ENCODE results near the gene TAOK3. TPM values are rescaled to one million over a fixed set of nuclear protein-coding genes. Genes with fewer than 3 reads are reported as not detected.

TAOK3 gene
- total RNA-seq, 2 experiments from 2014 or later: 46.0 to 47.1 TPM

GRCh38 chr12:118238888-118239287 is 133.8 kb downstream of the TAOK3 start:
- Mint-ChIP-seq H3K4me1 (ENCODE audit: low read depth) (peaks cover 5% of the 10 kb centered on the region), H3K4me3 (no peak overlapping the region), H3K9me3 (no peaks in the 10 kb centered on the region), H3K27ac (no peak overlapping the region), H3K36me3 (ENCODE audit: low read depth) (peaks cover 26% of the 10 kb centered on the region), H3K27me3 (no peaks in the 10 kb centered on the region)
- no peak for ATAC-seq
- ChIA-PET CTCF (interaction anchor here (1.1 to 1.9 kb wide), 2 partner anchors 58 to 137 kb away, joined by 3 to 5 read pairs; partner anchors contain the start of gene SUDS3), POLR2A (no interaction called here)
- intact Hi-C loops (cut with micrococcal nuclease): no loop called here
- DNase-seq: no peak
- TF ChIP-seq, protein P1, sequence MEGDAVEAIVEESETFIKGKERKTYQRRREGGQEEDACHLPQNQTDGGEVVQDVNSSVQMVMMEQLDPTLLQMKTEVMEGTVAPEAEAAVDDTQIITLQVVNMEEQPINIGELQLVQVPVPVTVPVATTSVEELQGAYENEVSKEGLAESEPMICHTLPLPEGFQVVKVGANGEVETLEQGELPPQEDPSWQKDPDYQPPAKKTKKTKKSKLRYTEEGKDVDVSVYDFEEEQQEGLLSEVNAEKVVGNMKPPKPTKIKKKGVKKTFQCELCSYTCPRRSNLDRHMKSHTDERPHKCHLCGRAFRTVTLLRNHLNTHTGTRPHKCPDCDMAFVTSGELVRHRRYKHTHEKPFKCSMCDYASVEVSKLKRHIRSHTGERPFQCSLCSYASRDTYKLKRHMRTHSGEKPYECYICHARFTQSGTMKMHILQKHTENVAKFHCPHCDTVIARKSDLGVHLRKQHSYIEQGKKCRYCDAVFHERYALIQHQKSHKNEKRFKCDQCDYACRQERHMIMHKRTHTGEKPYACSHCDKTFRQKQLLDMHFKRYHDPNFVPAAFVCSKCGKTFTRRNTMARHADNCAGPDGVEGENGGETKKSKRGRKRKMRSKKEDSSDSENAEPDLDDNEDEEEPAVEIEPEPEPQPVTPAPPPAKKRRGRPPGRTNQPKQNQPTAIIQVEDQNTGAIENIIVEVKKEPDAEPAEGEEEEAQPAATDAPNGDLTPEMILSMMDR (IDR thresholded peaks at IDR 0.05): no peak

DNA sequence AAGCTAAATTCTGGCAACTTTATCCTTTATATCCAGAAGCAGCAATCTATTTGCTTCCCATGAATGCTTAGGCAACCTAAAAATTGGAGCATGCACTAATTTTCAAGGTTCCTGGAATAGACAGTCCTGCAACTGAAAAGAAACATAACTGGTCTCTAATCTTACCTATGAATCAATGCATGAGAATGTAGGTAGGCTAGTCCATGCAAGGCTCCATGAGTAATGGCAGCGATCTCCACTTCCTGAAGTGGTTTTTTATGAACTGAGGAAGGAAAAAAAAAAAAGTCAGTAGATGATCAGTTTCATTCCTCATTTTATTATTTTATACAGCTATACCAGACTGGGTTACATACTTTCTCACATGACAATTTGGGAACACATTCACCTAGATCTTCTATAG is 134.8 kb downstream of the TAOK3 start:
- Mint-ChIP-seq H3K4me3 (no peak overlapping the region), H3K27ac (peak overlapping the region; percentile 57), H3K9me3 (peaks cover 2% of the 10 kb centered on the region), H3K36me3 (ENCODE audit: low read depth) (peaks cover 30% of the 10 kb centered on the region), H3K27me3 (no peaks in the 10 kb centered on the region), H3K4me1 (ENCODE audit: low read depth) (peaks cover 5% of the 10 kb centered on the region)
- ATAC-seq: no peak
- POLR2A ChIA-PET: no interaction called here
- intact Hi-C loops (cut with micrococcal nuclease): no loop called here
- TF ChIP-seq, protein P1 (IDR thresholded peaks at IDR 0.05): no peak
- DNase-seq: no peak
- CTCF ChIA-PET: interaction anchor here (0.6 to 1.9 kb wide), 2 partner anchors 138 to 623 kb away, joined by 3 to 5 read pairs; partner anchors contain the start of gene SUDS3

- Mint-ChIP-seq H3K4me3 (no peak overlapping the region), H3K27me3 (no peaks in the 10 kb centered on the region), H3K36me3 (ENCODE audit: low read depth) (peaks cover 33% of the 10 kb centered on the region), H3K27ac (peak overlapping the region; percentile 61), H3K4me1 (ENCODE audit: low read depth) (peaks cover 5% of the 10 kb centered on the region), H3K9me3 (peaks cover 2% of the 10 kb centered on the region)
- TF ChIP-seq, protein P1 (IDR thresholded peaks at IDR 0.05): no peak
- ATAC-seq: no peak
- DNase-seq: no peak
- intact Hi-C loops (cut with micrococcal nuclease): no loop called here
- ChIA-PET POLR2A (no interaction called here), CTCF (interaction anchor here (0.6 to 1.9 kb wide), 2 partner anchors 139 to 624 kb away, joined by 3 to 5 read pairs; partner anchors contain the start of gene SUDS3)
These were observed 135.5 kb downstream of the TAOK3 start for GRCh38 chr12:118237052-118237665.

- CTCF ChIA-PET: no interaction called here
- intact Hi-C loops (cut with micrococcal nuclease): no loop called here
- POLR2A ChIA-PET: interaction anchor here (0.6 kb wide), 1 partner anchor 63 kb away, joined by 3 read pairs; no protein-coding TSS in a partner anchor
- Mint-ChIP-seq H3K36me3 (ENCODE audit: low read depth) (peaks cover 7% of the 10 kb centered on the region), H3K4me3 (no peak overlapping the region), H3K4me1 (ENCODE audit: low read depth) (no peaks in the 10 kb centered on the region), H3K27me3 (no peaks in the 10 kb centered on the region), H3K27ac (no peak overlapping the region), H3K9me3 (no peaks in the 10 kb centered on the region)
- DNase-seq (no peak), ATAC-seq (no peak)
- TF ChIP-seq, protein P1 (IDR thresholded peaks at IDR 0.05): no peak
These were observed 152.0 kb downstream of the TAOK3 start for GRCh38 chr12:118220702-118221101.

- CTCF ChIA-PET: no interaction called here
- TF ChIP-seq, protein P1 (IDR thresholded peaks at IDR 0.05): no peak
- Mint-ChIP-seq H3K36me3 (ENCODE audit: low read depth) (peaks cover 7% of the 10 kb centered on the region), H3K27me3 (no peaks in the 10 kb centered on the region), H3K4me3 (no peak overlapping the region), H3K27ac (no peak overlapping the region), H3K9me3 (no peaks in the 10 kb centered on the region), H3K4me1 (ENCODE audit: low read depth) (no peaks in the 10 kb centered on the region)
- DNase-seq (no peak), ATAC-seq (no peak)
- intact Hi-C loops (cut with micrococcal nuclease): no loop called here
- POLR2A ChIA-PET: no interaction called here
These were observed 152.9 kb downstream of the TAOK3 start for GRCh38 chr12:118219772-118220171.
